Astrocyte of the cerebellum (primary cell): ENCODE results near the gene ZFHX2.

Experiments used
- DNase-seq: peaks from one replicate; pipeline ENCODE4 v3.0.0-alpha.2; 2011; ENCODE audit warnings: low read depth
- H3K4me3 ChIP-seq: 2 replicates; pipeline ENCODE4 v1.5.1; 2011; ENCODE audit warnings: mild to moderate bottlenecking, low read depth, low read length, moderate library complexity
- CTCF ChIP-seq: IDR thresholded peaks from 2 replicates; pipeline ENCODE4 v1.5.1; 2012; ENCODE audit warnings: low read length, low read depth, moderate library complexity, mild to moderate bottlenecking; ENCODE audit errors: missing control alignments
- in situ Hi-C: cut with HindIII; loops from 2 replicates; pipeline ENCODE4 v1.10.0; 2017; ENCODE audit warnings: low sequenced_read_pairs

Gene ZFHX2

GRCh38 chr14:23558346-23559009, 6.9 kb upstream of the ZFHX2 start:
- no peak for DNase-seq
- in situ Hi-C loops = no loop called here
- no peak for TF ChIP-seq CTCF
- H3K4me3 ChIP-seq = no peak overlapping the region

GRCh38 chr14:23557946-23558345, 6.4 kb upstream of the ZFHX2 start:
- no peak for TF ChIP-seq CTCF
- in situ Hi-C loops = no loop called here
- no peak overlapping the region for H3K4me3 ChIP-seq
- DNase-seq = no peak

- in situ Hi-C loops = no loop called here
- no peak for DNase-seq
- TF ChIP-seq CTCF = no peak
- peak overlapping the region; percentile 74 for H3K4me3 ChIP-seq
Measured at GRCh38 chr14:23557521-23557920, 6.0 kb upstream of the ZFHX2 start.

- peak overlapping the region; percentile 74 for H3K4me3 ChIP-seq
- no peak for DNase-seq
- TF ChIP-seq CTCF = no peak
- in situ Hi-C loops = no loop called here
Measured at GRCh38 chr14:23556700-23557440, 5.3 kb upstream of the ZFHX2 start.

- peak; percentile 53 for DNase-seq
- in situ Hi-C loops = no loop called here
- TF ChIP-seq CTCF = no peak
- H3K4me3 ChIP-seq = peak within 1 kb of the TSS; percentile 74
Measured at GRCh38 chr14:23555882-23556699, 4.5 kb upstream of the ZFHX2 start, which contains the start of gene THTPA. Gene THTPA, plus strand, starts transcription at chr14:23556271. Its CDS starts 487 bp downstream, at chr14:23556758.

- in situ Hi-C loops = no loop called here
- TF ChIP-seq CTCF = no peak
- H3K4me3 ChIP-seq = peak overlapping the region; percentile 74
- no peak for DNase-seq
Measured at GRCh38 chr14:23555533-23555881, 3.9 kb upstream of the ZFHX2 start.
